Suprapubic skin (tissue), 4 donors: Measurements from ENCODE around the gene MAD1L1.

ENCODE experiments used
- CTCF ChIP-seq, 2 donors: fragments of 200-600 bp in 1 of 2; fragments of 450-650 bp in 1 of 2; sonication (generic) in 1 of 2; IDR thresholded peaks; one replicate each; pipeline ENCODE4 v1.5.1; 2016 to 2019; ENCODE audit warnings: antibody characterized with exemption in 2 of 2, mild to moderate bottlenecking in 1 of 2, moderate library complexity in 1 of 2
- EP300 ChIP-seq: sonication (generic); formaldehyde crosslinking; IDR thresholded peaks from one replicate; pipeline ENCODE4 v1.6.1; 2017; ENCODE audit warnings: antibody characterized with exemption
- POLR2A ChIP-seq, 2 donors: fragments of 450-650 bp; IDR thresholded peaks; one replicate each; pipeline ENCODE4 v1.6.1; 2017; ENCODE audit warnings: antibody characterized with exemption in 2 of 2, mild to moderate bottlenecking in 2 of 2, moderate library complexity in 2 of 2
- POLR2AphosphoS5 ChIP-seq, 3 donors: sonication (generic); formaldehyde crosslinking; IDR thresholded peaks; one replicate each; pipeline ENCODE4 v1.6.1; 2017; ENCODE audit warnings: antibody characterized with exemption in 3 of 3

DNA sequence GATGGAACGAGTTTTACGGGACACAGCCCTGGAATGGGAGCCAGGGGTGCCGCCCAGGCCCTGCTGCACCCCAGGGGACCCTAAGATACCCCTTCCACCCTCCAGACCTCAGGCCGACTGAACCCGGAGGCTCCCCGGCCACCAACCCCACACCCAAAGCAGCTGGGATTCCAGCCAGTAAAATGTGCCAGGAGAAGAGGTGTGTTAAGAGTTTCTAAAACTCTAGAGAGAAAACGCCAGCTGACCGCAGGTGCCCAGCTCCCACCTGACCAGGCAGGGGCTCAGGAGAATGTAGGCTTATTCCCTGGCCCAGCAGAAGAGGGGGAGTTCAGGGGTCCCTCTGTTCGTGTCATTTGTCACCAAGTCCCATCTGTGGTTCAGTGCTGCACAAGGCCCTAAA lies 26.7 kb upstream of the MAD1L1 start:
- no peak for TF ChIP-seq CTCF (IDR thresholded peaks at IDR 0.05)
- TF ChIP-seq POLR2AphosphoS5 (IDR thresholded peaks at IDR 0.05): no peak
- no peak for TF ChIP-seq EP300
- TF ChIP-seq POLR2A (IDR thresholded peaks at IDR 0.05): no peak
